SK-N-SH (cell line): ENCODE data around the gene C2CD3. TPM values are rescaled to one million over a fixed set of nuclear protein-coding genes. Genes with fewer than 3 reads are reported as not detected.
A peak's percentile ranks its signal among the peaks of the same experiment; 100 is the strongest.

Experiments
- CTCF ChIA-PET: fragments of 300-600, 350-600 bp; formaldehyde crosslinking; extraction: SDS; loops from one replicate; lab custom pipeline; 2021; lab: Yijun Ruan, JAX
- POLR2A ChIA-PET: fragments of 350-600 bp; sonication (Branson Sonifier 250); formaldehyde crosslinking; extraction: SDS; loops from one replicate; lab custom pipeline; 2020; ENCODE audit warnings: antibody characterized with exemption, inconsistent platforms; lab: Yijun Ruan, JAX
- DNase-seq: peaks from one replicate; pipeline ENCODE4 v3.0.0; 2012
- H2AFZ ChIP-seq: fragments of 200-600 bp; sonication (generic); 2 replicates; pipeline ENCODE4 v1.8.1; 2016; ENCODE audit warnings: antibody characterized with exemption, mild to moderate bottlenecking, low read depth
- H3F3A ChIP-seq: fragments of 200-600 bp; sonication (generic); replicated peaks from 2 replicates; pipeline ENCODE3; 2016; ENCODE audit warnings: antibody characterized with exemption, mild to moderate bottlenecking; ENCODE audit not compliant: insufficient read depth
- H3K27ac ChIP-seq, 2 experiments: fragments of 200-500 bp in 1 of 2; fragments of 200-600 bp in 1 of 2; sonication (Bioruptor generic) in 1 of 2; sonication (generic), shearing (Covaris generic) in 1 of 2; 2 replicates each; pipeline versions ENCODE4 v1.5.1 to v1.6.1; 2014 to 2016; ENCODE audit warnings: low read depth in 2 of 2, inconsistent platforms in 1 of 2, low read length in 1 of 2, mild to moderate bottlenecking in 1 of 2, mixed read lengths in 1 of 2
- H3K27me3 ChIP-seq: fragments of 200-600 bp; sonication (generic), shearing (Covaris generic); 2 replicates; pipeline ENCODE4 v1.6.1; 2016; ENCODE audit warnings: mixed run types; ENCODE audit not compliant: insufficient read depth
- H3K36me3 ChIP-seq, 2 experiments: fragments of 200-500 bp in 1 of 2; fragments of 200-600 bp in 1 of 2; sonication (Bioruptor generic) in 1 of 2; sonication (generic) in 1 of 2; replicated peaks in 1 of 2; 2 replicates each; pipeline versions ENCODE3 to v1.5.1; 2014 to 2016; ENCODE audit warnings: low read length in 1 of 2, mild to moderate bottlenecking in 1 of 2; ENCODE audit not compliant: insufficient read depth in 2 of 2, control insufficient read depth in 1 of 2
- H3K4me1 ChIP-seq, 2 experiments: fragments of 200-500 bp in 1 of 2; fragments of 200-600 bp in 1 of 2; sonication (Bioruptor generic) in 1 of 2; sonication (generic), shearing (Covaris generic) in 1 of 2; 2 replicates each; pipeline versions ENCODE4 v1.5.1 to v1.6.1; 2014 to 2016; ENCODE audit warnings: low read depth in 1 of 2, low read length in 1 of 2, mixed run types in 1 of 2; ENCODE audit not compliant: insufficient read depth in 2 of 2, control insufficient read depth in 1 of 2
- H3K4me2 ChIP-seq: fragments of 200-600 bp; sonication (generic), shearing (Covaris generic); 2 replicates; pipeline ENCODE4 v1.6.1; 2017; ENCODE audit warnings: mixed run types
- H3K4me3 ChIP-seq, 2 experiments: fragments of 200-500 bp in 1 of 2; fragments of 200-600 bp in 1 of 2; sonication (Bioruptor generic) in 1 of 2; sonication (generic), shearing (Covaris generic) in 1 of 2; 2 replicates each; pipeline versions ENCODE4 v1.5.1 to v1.8.1; 2014 to 2016; ENCODE audit warnings: low read depth in 2 of 2, inconsistent platforms in 1 of 2, low read length in 1 of 2, mild to moderate bottlenecking in 1 of 2, mixed read lengths in 1 of 2, moderate library complexity in 1 of 2
- H3K79me2 ChIP-seq: fragments of 200-600 bp; sonication (generic); 2 replicates; pipeline ENCODE4 v1.8.1; 2017; ENCODE audit warnings: mild to moderate bottlenecking; ENCODE audit not compliant: insufficient read depth
- H3K9ac ChIP-seq: fragments of 200-600 bp; sonication (generic); 2 replicates; pipeline ENCODE4 v1.6.1; 2017; ENCODE audit warnings: mixed run types
- H3K9me2 ChIP-seq: fragments of 200-600 bp; sonication (generic); 2 replicates; pipeline ENCODE4 v1.6.1; 2017; ENCODE audit warnings: mixed run types
- H3K9me3 ChIP-seq: fragments of 200-600 bp; sonication (generic); 2 replicates; pipeline ENCODE4 v1.6.1; 2017; ENCODE audit warnings: mixed run types, mild to moderate bottlenecking, moderate library complexity
- H4K20me1 ChIP-seq: fragments of 200-600 bp; sonication (generic); 2 replicates; pipeline ENCODE4 v1.6.1; 2017; ENCODE audit warnings: mild to moderate bottlenecking, mixed run types; ENCODE audit not compliant: insufficient read depth
- CHD2 ChIP-seq: fragments of 150-350 bp; IDR thresholded peaks from 2 replicates; pipeline ENCODE4 v1.6.1; 2018; ENCODE audit warnings: low read length; ENCODE audit not compliant: partially characterized antibody
- ELF1 ChIP-seq: IDR thresholded peaks from 2 replicates; pipeline ENCODE4 v1.4.0; 2012
- FOSL2 ChIP-seq: IDR thresholded peaks from 2 replicates; pipeline ENCODE4 v1.4.0; 2012; ENCODE audit warnings: low read depth, mild to moderate bottlenecking, moderate library complexity, borderline replicate concordance
- GABPA ChIP-seq: IDR thresholded peaks from 2 replicates; pipeline ENCODE4 v1.4.0; 2012; ENCODE audit warnings: low read depth, mild to moderate bottlenecking
- NFIC ChIP-seq: IDR thresholded peaks from 2 replicates; pipeline ENCODE4 v1.4.0; 2012; ENCODE audit warnings: borderline replicate concordance
- NRF1 ChIP-seq: IDR thresholded peaks from 2 replicates; pipeline ENCODE4 v1.6.1; 2012; ENCODE audit warnings: low read depth, mild to moderate bottlenecking, low read length
- PBX3 ChIP-seq: IDR thresholded peaks from 2 replicates; pipeline ENCODE4; 2012
- RAD21 ChIP-seq: IDR thresholded peaks from 2 replicates; pipeline ENCODE4 v1.6.1; 2012; ENCODE audit warnings: mild to moderate bottlenecking, low read length
- RCOR1 ChIP-seq: fragments of 150-350 bp; IDR thresholded peaks from 2 replicates; pipeline ENCODE4 v1.6.1; 2017; ENCODE audit warnings: antibody characterized with exemption, low read length
- RXRA ChIP-seq: IDR thresholded peaks from 2 replicates; pipeline ENCODE4 v1.4.0; 2012; ENCODE audit warnings: low read depth, mild to moderate bottlenecking, borderline replicate concordance
- SMC3 ChIP-seq: IDR thresholded peaks from 2 replicates; pipeline ENCODE4 v1.6.1; 2012; ENCODE audit warnings: low read depth, low read length, improper control_type of control experiment
- TAF1 ChIP-seq: IDR thresholded peaks from 2 replicates; pipeline ENCODE4 v1.6.1; 2012; ENCODE audit warnings: low read depth, mild to moderate bottlenecking, low read length, moderate library complexity, borderline replicate concordance
- TCF12 ChIP-seq: IDR thresholded peaks from 2 replicates; pipeline ENCODE4 v1.4.0; 2012
- TEAD4 ChIP-seq: IDR thresholded peaks from 2 replicates; pipeline ENCODE4 v1.4.0; 2012; ENCODE audit warnings: mild to moderate bottlenecking, borderline replicate concordance; ENCODE audit not compliant: insufficient read depth
- USF2 ChIP-seq: fragments of 150-350 bp; IDR thresholded peaks from 2 replicates; pipeline ENCODE4 v1.6.1; 2017; ENCODE audit warnings: antibody characterized with exemption, low read length, low read depth, borderline replicate concordance
- YY1 ChIP-seq: IDR thresholded peaks from 2 replicates; pipeline ENCODE4 v1.4.0; 2012; ENCODE audit warnings: low read depth, mild to moderate bottlenecking
- ZBTB33 ChIP-seq: IDR thresholded peaks from 2 replicates; pipeline ENCODE4 v1.4.0; 2012; ENCODE audit warnings: low read depth, borderline replicate concordance
- WGBS: methylation state at CpG from one replicate; pipeline ENCODE4 v1.1.6; 2017; ENCODE audit warnings: low lambda C conversion rate; 5-methylcytosine and 5-hydroxymethylcytosine counted together
- polyA plus RNA-seq, 3 experiments: library from polyadenylated mRNA; depleted of rRNA; stranded (reverse); fragments of >200 nt; gene quantifications; 2 replicates each; pipeline ENCODE4 v1.2.3, GENCODE V29; 2012
- TF ChIP-seq, protein P1 (sequence below): fragments of 200-600 bp; sonication (generic); IDR thresholded peaks from 2 replicates; pipeline ENCODE4 v1.6.1; 2017; ENCODE audit warnings: antibody characterized with exemption, mild to moderate bottlenecking, moderate library complexity
- TF ChIP-seq, protein P2 (sequence below): fragments of 150-350 bp; IDR thresholded peaks from 2 replicates; pipeline ENCODE4 v1.6.1; 2016; ENCODE audit warnings: mild to moderate bottlenecking, low read depth, low read length

The C2CD3 gene
- polyA plus RNA-seq, 1 of the 3 experiments (the other 2 are of a cell fraction), result 7.0 TPM

GRCh38 chr11:74169738-74170458 is 904 bp downstream of the C2CD3 start (continued):
- TF ChIP-seq, protein P1, sequence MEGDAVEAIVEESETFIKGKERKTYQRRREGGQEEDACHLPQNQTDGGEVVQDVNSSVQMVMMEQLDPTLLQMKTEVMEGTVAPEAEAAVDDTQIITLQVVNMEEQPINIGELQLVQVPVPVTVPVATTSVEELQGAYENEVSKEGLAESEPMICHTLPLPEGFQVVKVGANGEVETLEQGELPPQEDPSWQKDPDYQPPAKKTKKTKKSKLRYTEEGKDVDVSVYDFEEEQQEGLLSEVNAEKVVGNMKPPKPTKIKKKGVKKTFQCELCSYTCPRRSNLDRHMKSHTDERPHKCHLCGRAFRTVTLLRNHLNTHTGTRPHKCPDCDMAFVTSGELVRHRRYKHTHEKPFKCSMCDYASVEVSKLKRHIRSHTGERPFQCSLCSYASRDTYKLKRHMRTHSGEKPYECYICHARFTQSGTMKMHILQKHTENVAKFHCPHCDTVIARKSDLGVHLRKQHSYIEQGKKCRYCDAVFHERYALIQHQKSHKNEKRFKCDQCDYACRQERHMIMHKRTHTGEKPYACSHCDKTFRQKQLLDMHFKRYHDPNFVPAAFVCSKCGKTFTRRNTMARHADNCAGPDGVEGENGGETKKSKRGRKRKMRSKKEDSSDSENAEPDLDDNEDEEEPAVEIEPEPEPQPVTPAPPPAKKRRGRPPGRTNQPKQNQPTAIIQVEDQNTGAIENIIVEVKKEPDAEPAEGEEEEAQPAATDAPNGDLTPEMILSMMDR, result no peak
- TF ChIP-seq, protein P2, sequence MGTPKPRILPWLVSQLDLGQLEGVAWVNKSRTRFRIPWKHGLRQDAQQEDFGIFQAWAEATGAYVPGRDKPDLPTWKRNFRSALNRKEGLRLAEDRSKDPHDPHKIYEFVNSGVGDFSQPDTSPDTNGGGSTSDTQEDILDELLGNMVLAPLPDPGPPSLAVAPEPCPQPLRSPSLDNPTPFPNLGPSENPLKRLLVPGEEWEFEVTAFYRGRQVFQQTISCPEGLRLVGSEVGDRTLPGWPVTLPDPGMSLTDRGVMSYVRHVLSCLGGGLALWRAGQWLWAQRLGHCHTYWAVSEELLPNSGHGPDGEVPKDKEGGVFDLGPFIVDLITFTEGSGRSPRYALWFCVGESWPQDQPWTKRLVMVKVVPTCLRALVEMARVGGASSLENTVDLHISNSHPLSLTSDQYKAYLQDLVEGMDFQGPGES, result no peak
- TF ChIP-seq FOSL2, result no peak

GRCh38 chr11:74168838-74169237 is 2.0 kb downstream of the C2CD3 start:
- H3K27me3 ChIP-seq, result no peaks in the 10 kb centered on the region
- H3K4me3 ChIP-seq, result peak overlapping the region; percentile 90 to 95; a peak in 2 of 4 replicates
- no peaks in the 10 kb centered on the region for H3K9me3 ChIP-seq
- H3K4me2 ChIP-seq, result peak overlapping the region; percentile 77
- ChIA-PET CTCF (no interaction called here), POLR2A (no interaction called here)
- peaks cover 12 to 18% of the 10 kb centered on the region in 2 experiments; a peak in 3 of 4 replicates for H3K4me1 ChIP-seq
- no peaks in the 10 kb centered on the region for H3K9me2 ChIP-seq
- no peak overlapping the region for H2AFZ ChIP-seq
- H3K36me3 ChIP-seq, result peaks cover 33 to 34% of the 10 kb centered on the region in 2 experiments
- peak overlapping the region; percentile 76; the same call in 1 of the 2 replicates for H3K9ac ChIP-seq
- H4K20me1 ChIP-seq, result no peaks in the 10 kb centered on the region
- peaks cover 63% of the 10 kb centered on the region for H3K79me2 ChIP-seq
- no peak overlapping the region for H3K27ac ChIP-seq
- no peak for DNase-seq
- 36% methylated on average over 3 of the region's 3 CpGs for WGBS
- TF ChIP-seq USF2, result no peak
- TF ChIP-seq TAF1, result no peak
- no peak for TF ChIP-seq ELF1
- no peak for TF ChIP-seq NRF1
- TF ChIP-seq SMC3, result no peak
- no peak for TF ChIP-seq ZBTB33
- TF ChIP-seq RCOR1, result no peak
- no peak for TF ChIP-seq RXRA
- TF ChIP-seq TEAD4, result no peak
- TF ChIP-seq TCF12, result no peak
- no peak for TF ChIP-seq PBX3
- TF ChIP-seq CHD2, result no peak
- no peak for TF ChIP-seq YY1
- no peak for TF ChIP-seq RAD21
- TF ChIP-seq FOSL2, result no peak
- TF ChIP-seq GABPA, result no peak
- no peak for TF ChIP-seq NFIC
- H3F3A ChIP-seq, result peaks cover 11% of the 10 kb centered on the region
